Thyroid gland (tissue), 4 donors: Measurements from ENCODE around the gene RFX3.

Experiments used
- POLR2A ChIP-seq, 2 donors: fragments of 450-650 bp; IDR thresholded peaks; one replicate each; pipeline ENCODE4 v1.6.1; 2017; ENCODE audit warnings: antibody characterized with exemption in 2 of 2, mild to moderate bottlenecking in 2 of 2, moderate library complexity in 1 of 2
- TF ChIP-seq, protein P1 (sequence below), 6 experiments: fragments of 200-600 bp in 3 of 6; fragments of 450-650 bp in 3 of 6; sonication (generic) in 3 of 6; IDR thresholded peaks; one replicate each; pipeline ENCODE4 v1.5.1; 2016 to 2019; ENCODE audit warnings: antibody characterized with exemption in 6 of 6, mild to moderate bottlenecking in 2 of 6, inconsistent platforms in 1 of 6, moderate library complexity in 1 of 6

DNA sequence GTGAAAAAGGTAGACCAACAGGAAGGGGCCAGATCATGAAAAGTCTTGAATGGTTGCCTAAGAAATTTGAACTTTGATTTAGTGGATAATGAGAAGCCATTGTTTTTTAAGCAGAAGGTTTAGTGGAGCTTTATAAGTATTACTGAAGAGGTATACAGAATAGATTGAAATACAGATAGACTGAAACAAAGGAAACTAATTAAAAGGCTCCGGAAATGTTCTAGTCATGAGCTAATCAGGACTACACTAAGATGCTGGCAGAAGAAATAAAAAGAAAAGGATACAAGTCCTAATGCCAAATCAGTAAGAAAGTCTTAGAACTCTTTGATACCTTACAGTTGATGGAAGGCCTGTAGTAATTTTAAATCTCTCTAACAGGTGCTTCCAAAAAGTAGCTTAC lies 45.7 kb upstream of the RFX3 start:
- TF ChIP-seq, protein P1, sequence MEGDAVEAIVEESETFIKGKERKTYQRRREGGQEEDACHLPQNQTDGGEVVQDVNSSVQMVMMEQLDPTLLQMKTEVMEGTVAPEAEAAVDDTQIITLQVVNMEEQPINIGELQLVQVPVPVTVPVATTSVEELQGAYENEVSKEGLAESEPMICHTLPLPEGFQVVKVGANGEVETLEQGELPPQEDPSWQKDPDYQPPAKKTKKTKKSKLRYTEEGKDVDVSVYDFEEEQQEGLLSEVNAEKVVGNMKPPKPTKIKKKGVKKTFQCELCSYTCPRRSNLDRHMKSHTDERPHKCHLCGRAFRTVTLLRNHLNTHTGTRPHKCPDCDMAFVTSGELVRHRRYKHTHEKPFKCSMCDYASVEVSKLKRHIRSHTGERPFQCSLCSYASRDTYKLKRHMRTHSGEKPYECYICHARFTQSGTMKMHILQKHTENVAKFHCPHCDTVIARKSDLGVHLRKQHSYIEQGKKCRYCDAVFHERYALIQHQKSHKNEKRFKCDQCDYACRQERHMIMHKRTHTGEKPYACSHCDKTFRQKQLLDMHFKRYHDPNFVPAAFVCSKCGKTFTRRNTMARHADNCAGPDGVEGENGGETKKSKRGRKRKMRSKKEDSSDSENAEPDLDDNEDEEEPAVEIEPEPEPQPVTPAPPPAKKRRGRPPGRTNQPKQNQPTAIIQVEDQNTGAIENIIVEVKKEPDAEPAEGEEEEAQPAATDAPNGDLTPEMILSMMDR (IDR thresholded peaks at IDR 0.05) = no peak
- no peak for TF ChIP-seq POLR2A (IDR thresholded peaks at IDR 0.05)
